Gastrocnemius medialis (tissue), 4 donors: ENCODE results near the gene NT5C3B. TPM values are rescaled to one million over a fixed set of nuclear protein-coding genes. Genes with fewer than 3 reads are reported as not detected.
A peak's percentile ranks its signal among the peaks of the same experiment; 100 is the strongest.

Experiments used
- ATAC-seq, 2 donors: fragments of 150-250 bp; one replicate each; pipeline ENCODE4 v1.9.1; 2016
- DNase-seq, 2 donors: peaks; one replicate each; pipeline ENCODE4 v3.0.0-alpha.2; 2019
- H3K27ac ChIP-seq, 4 donors: fragments of 200-600 bp; sonication (generic); 1 replicate in 1 of 4; 2 replicates in 3 of 4; pipeline ENCODE4 v1.5.1; 2016 to 2018; ENCODE audit warnings: mild to moderate bottlenecking in 2 of 4, moderate library complexity in 1 of 4
- H3K27me3 ChIP-seq, 3 donors: fragments of 200-600 bp; sonication (generic) in 2 of 3; 1 replicate in 1 of 3; 2 replicates in 2 of 3; pipeline versions ENCODE4 v1.5.1 to v1.6.0; 2016 to 2019; ENCODE audit warnings: mild to moderate bottlenecking in 1 of 3, moderate library complexity in 1 of 3
- H3K36me3 ChIP-seq, 2 donors: fragments of 200-600 bp; sonication (generic) in 1 of 2; one replicate each; pipeline ENCODE4 v1.5.1; 2017 to 2018
- H3K4me1 ChIP-seq, 2 donors: fragments of 200-600 bp; sonication (generic) in 1 of 2; one replicate each; pipeline ENCODE4 v1.5.1; 2016 to 2017; ENCODE audit warnings: mild to moderate bottlenecking in 2 of 2
- H3K4me3 ChIP-seq, 4 donors: fragments of 200-600 bp; sonication (generic) in 3 of 4; 1 replicate in 1 of 4; 2 replicates in 3 of 4; pipeline ENCODE4 v1.5.1; 2016 to 2019; ENCODE audit warnings: mild to moderate bottlenecking in 2 of 4
- H3K9me3 ChIP-seq, 3 donors: fragments of 200-600 bp; sonication (generic) in 2 of 3; 1 replicate in 1 of 3; 2 replicates in 2 of 3; pipeline ENCODE4 v1.5.1; 2016 to 2019
- POLR2A ChIP-seq, 2 donors: fragments of 450-650 bp; IDR thresholded peaks; one replicate each; pipeline ENCODE4 v1.6.1; 2017; ENCODE audit warnings: antibody characterized with exemption in 2 of 2, mild to moderate bottlenecking in 2 of 2, moderate library complexity in 2 of 2
- in situ Hi-C, 4 donors: fragments of 200-750 bp; cut with MboI; loops; one replicate each; pipeline versions ENCODE4 v1.15.0 to v1.8.0; 2017; ENCODE audit warnings: low sequenced_read_pairs in 4 of 4
- intact Hi-C: fragments of 100-400 bp; cut with DNase I; formaldehyde crosslinking; loops from one replicate; pipeline ENCODE4 v1.15.1; 2023; ENCODE audit warnings: low total_unique reads
- total RNA-seq, 4 donors: library from RNA; depleted of rRNA; stranded (reverse); fragments of >200 nt; gene quantifications; one replicate each; pipeline versions ENCODE4 v1.1.0 to v1.2.3, GENCODE V29; 2016
- TF ChIP-seq, protein P1 (sequence below), 5 experiments: fragments of 450-650 bp in 3 of 5; fragments of 200-600 bp in 2 of 5; sonication (generic) in 2 of 5; IDR thresholded peaks in 4 of 5; conservative IDR thresholded peaks in 1 of 5; 1 replicate in 4 of 5; 2 replicates in 1 of 5; pipeline ENCODE4 v1.5.1; 2016 to 2019; ENCODE audit warnings: antibody characterized with exemption in 5 of 5, mild to moderate bottlenecking in 3 of 5, moderate library complexity in 3 of 5

The NT5C3B gene
- total RNA-seq, 4 donors from 2014 or later = 13.8 to 27.6 (median 23.1) TPM

DNA sequence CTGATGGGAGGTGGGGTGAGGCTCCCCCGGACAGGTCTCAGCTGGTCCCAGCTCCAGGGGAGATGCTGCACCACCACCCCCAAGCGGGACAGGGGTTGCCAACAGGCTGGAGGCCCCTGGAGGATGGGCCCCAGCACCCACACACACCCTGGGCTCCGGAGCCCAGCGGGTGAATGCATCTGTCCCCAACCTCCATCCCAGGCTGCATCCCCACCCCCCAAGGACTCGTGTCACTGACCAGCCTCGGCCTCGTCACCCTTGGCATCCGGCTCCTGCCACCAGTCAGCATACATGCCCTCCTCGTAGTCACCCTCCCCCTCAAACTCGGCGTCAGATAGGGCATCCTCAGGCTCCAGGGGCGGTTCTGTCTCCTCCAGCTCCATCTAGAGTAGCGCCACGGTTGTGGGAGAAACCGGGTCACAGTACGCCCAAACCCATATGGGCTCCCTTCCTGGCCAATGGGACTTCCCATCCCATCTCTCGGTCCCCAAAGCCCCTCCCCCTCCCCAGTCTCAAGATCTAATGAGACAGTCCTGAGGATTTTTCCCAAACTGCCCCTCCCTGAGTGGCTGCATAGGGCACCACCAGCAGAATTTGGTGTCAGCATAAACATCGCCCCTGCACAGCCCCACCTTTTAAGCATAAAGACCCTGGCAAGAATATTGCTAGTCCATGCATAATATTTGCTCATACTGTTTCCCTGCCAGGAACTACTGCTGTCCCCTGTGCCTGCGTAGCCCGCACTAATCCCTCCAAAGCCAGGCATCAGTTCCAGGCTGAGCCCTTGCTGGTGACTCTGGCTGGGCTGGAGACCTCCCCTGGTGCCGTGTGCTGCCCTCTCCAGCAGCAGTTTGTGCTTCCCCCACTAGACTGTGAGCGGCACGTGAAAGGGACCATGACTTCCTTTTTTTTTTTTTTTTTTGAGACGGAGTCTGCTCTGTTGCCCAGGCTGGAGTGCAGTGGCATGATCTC, 32.7 kb downstream of the NT5C3B start:
- no peak overlapping the region for H3K27ac ChIP-seq
- no peak overlapping the region for H3K4me3 ChIP-seq
- no peaks in the 10 kb centered on the region for H3K36me3 ChIP-seq
- intact Hi-C loops = no loop called here
- H3K27me3 ChIP-seq = no peaks in the 10 kb centered on the region
- DNase-seq = no peak
- in situ Hi-C loops = loop anchor here (5.0 kb wide), 1 partner anchor 66 kb away; no protein-coding TSS in a partner anchor
- no peak for TF ChIP-seq POLR2A (IDR thresholded peaks at IDR 0.05)
- TF ChIP-seq, protein P1, sequence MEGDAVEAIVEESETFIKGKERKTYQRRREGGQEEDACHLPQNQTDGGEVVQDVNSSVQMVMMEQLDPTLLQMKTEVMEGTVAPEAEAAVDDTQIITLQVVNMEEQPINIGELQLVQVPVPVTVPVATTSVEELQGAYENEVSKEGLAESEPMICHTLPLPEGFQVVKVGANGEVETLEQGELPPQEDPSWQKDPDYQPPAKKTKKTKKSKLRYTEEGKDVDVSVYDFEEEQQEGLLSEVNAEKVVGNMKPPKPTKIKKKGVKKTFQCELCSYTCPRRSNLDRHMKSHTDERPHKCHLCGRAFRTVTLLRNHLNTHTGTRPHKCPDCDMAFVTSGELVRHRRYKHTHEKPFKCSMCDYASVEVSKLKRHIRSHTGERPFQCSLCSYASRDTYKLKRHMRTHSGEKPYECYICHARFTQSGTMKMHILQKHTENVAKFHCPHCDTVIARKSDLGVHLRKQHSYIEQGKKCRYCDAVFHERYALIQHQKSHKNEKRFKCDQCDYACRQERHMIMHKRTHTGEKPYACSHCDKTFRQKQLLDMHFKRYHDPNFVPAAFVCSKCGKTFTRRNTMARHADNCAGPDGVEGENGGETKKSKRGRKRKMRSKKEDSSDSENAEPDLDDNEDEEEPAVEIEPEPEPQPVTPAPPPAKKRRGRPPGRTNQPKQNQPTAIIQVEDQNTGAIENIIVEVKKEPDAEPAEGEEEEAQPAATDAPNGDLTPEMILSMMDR (IDR thresholded peaks at IDR 0.05 in 4 of 5, conservative IDR thresholded peaks at IDR 0.05 in 1 of 5) = no peak
- H3K4me1 ChIP-seq = peaks cover 5% of the 10 kb centered on the region in 2 donors
- no peaks in the 10 kb centered on the region for H3K9me3 ChIP-seq
- no peak for ATAC-seq

DNA sequence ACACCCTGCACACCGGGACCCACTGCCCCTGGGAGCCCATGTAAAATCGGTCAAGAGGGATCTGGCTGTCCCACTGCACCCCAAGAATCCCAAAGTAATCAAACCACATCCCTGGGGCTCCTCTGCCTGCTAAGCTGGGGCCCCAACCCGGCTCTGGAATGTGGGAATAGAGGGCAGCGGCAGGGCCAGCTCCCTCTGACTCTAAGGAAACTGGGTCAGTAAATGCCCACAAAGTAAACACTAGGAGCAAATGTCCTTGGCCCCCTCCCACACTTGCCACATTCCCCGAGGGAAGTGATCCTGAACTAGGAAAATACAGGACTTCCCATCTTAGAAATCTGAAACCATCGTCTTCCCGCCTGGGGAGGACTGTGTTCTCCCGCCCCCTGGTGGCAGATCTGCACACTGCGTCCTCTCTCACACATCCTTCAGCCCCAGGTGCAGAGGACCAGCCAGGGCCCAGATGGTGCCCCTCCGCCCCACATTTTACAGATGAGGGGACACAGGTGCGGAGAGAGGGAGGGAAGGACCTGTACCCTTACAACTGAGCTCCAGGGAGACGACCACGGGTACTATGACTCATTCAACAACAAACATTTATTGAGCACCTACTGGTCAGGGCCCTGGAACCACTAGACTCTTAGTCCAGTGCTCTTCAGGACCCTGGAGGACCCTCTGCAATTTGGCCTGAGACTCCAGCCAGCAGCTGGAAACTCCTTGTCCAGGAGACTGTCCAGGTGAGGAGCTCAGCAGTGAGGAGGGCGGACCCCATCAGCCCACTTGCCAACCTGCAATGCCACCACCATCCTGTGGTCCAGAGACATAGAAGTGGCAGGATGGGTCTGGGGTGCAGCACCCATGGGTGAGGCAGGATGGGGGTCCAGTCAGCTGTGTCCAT, 34.4 kb downstream of the NT5C3B start:
- Histone ChIP-seq H3K4me3 (peak overlapping the region in 1 of 4 donors; percentile 30), H3K27me3 (no peaks in the 10 kb centered on the region), H3K9me3 (no peaks in the 10 kb centered on the region), H3K27ac (no peak overlapping the region), H3K4me1 (peaks cover 5% of the 10 kb centered on the region in 2 donors), H3K36me3 (no peaks in the 10 kb centered on the region)
- intact Hi-C loops (loop anchor here (1.0 kb wide), 2 partner anchors 26 to 63 kb away; no protein-coding TSS in a partner anchor), in situ Hi-C loops (loop anchor here (5.0 kb wide), 1 partner anchor 64 kb away; no protein-coding TSS in a partner anchor)
- DNase-seq = peak; percentile 60 to 72
- TF ChIP-seq POLR2A (IDR thresholded peaks at IDR 0.05) = no peak
- TF ChIP-seq, protein P1 (IDR thresholded peaks at IDR 0.05 in 4 of 5, conservative IDR thresholded peaks at IDR 0.05 in 1 of 5) = peak; percentile 93 to 98 (median 97)
- ATAC-seq = peak; percentile 83 to 95

DNA sequence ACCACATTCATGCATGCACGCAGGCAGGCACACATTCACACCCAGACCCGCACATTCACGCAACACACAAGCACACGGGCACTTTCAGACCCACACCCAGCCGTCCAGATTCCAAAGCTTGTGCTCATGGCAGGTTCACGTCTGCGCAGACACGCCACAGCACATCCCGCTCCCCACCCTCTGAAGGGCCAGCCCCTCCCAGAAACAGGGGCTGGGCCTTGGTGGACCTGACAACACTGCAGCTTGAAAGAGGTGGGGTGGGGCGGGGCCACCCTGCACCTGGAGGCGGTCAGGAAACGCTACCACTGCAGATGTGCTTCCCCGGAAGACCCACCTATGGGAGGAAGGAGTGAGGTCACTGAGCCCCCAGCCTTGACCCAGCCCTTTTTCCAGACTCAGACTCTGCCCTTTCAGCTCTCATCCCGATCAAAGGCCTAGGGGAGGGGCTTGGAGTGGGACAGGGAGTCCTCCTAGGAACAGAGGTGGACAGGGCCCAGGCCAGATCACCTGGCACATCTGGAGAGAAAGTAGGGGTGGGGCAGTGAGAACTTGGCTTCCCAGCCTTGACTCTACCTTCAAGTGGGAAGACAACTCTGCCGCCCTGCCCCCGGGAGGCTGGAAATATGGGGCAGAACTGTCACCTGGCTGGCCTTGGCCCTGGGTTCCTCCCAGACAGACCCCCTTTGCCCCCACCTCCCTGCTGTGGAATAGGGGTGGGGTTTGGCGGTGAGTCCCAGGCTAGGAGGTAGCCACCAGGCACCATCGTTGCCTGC, 35.2 kb downstream of the NT5C3B start:
- Histone ChIP-seq H3K4me1 (peaks cover 5% of the 10 kb centered on the region in 2 donors), H3K27ac (no peak overlapping the region), H3K27me3 (no peaks in the 10 kb centered on the region), H3K9me3 (no peaks in the 10 kb centered on the region), H3K4me3 (no peak overlapping the region), H3K36me3 (no peaks in the 10 kb centered on the region)
- intact Hi-C loops = loop anchor here (1.0 kb wide), 2 partner anchors 25 to 62 kb away; no protein-coding TSS in a partner anchor
- ATAC-seq (no peak), DNase-seq (no peak)
- in situ Hi-C loops = loop anchor here (5.0 kb wide), 1 partner anchor 63 kb away; no protein-coding TSS in a partner anchor
- TF ChIP-seq POLR2A (IDR thresholded peaks at IDR 0.05) = no peak
- TF ChIP-seq, protein P1 (IDR thresholded peaks at IDR 0.05 in 4 of 5, conservative IDR thresholded peaks at IDR 0.05 in 1 of 5) = no peak

DNA sequence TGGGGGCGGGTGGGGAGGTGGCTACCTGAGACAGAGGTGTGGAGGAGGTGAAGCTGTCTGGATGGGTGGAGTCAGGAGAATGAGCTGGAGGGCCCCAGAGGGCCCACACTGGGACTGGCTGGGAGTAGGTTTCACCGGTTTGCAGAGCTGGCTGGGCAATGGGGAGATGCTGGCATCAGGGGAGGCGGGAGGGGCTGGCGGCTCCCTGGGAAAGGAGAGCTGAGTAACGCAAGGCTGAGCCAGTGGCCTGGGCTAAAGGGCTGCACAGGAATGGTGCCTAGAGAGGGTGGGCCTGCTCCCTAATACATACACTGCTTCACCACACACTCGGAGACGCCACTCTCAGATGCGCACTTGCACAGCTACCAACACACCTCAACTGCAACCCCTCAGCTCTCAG, 36.7 kb downstream of the NT5C3B start:
- ATAC-seq (no peak), DNase-seq (no peak)
- Histone ChIP-seq H3K4me1 (peaks cover 5% of the 10 kb centered on the region in 2 donors), H3K27ac (no peak overlapping the region), H3K4me3 (no peak overlapping the region), H3K27me3 (no peaks in the 10 kb centered on the region), H3K36me3 (no peaks in the 10 kb centered on the region), H3K9me3 (no peaks in the 10 kb centered on the region)
- in situ Hi-C loops = no loop called here
- no peak for TF ChIP-seq POLR2A (IDR thresholded peaks at IDR 0.05)
- TF ChIP-seq, protein P1 (IDR thresholded peaks at IDR 0.05 in 4 of 5, conservative IDR thresholded peaks at IDR 0.05 in 1 of 5) = no peak
- intact Hi-C loops = no loop called here
